ENCODE data around the gene UBE4B.

UBE4B gene

DNA sequence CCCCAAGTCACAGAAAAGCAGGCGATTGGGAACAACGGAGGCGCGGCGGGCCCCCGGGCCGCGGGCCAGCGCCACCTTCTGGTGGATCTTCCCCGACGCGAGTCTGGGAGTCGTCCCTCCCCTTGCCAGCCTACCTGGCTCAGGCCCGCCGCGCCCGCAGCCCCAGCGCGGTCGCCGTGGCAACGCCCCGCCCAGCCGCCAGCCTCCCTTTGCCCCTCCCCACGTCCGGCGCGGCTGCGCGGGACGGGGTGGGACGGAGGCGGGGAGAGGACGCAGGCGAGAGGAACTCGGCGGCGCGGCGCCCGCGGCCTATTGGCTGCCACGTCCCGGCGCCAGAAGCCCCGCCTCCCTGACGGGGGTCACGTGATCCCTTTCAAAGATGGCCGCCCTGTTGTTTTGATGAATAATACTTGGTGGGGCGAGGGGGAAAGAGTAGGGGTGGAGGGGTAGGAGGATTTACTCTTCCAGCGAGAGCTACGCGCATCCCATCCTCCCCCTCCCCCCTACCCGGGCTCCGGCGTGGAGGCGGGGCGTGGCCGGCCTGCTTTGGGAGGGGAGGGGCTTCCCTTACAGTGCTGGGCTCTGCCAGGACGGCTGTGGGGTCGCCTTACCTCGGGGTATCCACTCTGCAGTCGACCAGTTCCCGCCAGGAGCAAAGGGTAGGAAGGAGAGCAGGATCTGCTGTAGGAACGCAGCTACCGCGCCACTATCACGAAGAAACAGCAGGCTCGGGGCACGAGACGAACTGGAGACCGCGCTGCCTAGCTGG lies at the start of gene UBE4B:
UBE4B (plus strand) TSS at position 369 of the 769 bp plus-strand sequence. CDS start 713 bp downstream, outside the sequence.
- TF ChIP-seq EZH2 (IDR thresholded peaks at IDR 0.05; ENCODE audit: borderline replicate concordance, low read depth, low read length, severe bottlenecking) (no peak), CTCF (IDR thresholded peaks at IDR 0.05; ENCODE audit: borderline replicate concordance, extremely low read depth, low read length, poor library complexity, severe bottlenecking) (peak; percentile 92)
- H3K4me3 ChIP-seq (ENCODE audit: low read depth in 1 of 2, low read length in 2 of 2), result peak within 1 kb of the TSS; percentile 88 to 96
- no peaks in the 10 kb centered on the region for H4K20me1 ChIP-seq (ENCODE audit: insufficient read depth, low read length)
- H3K27me3 ChIP-seq (ENCODE audit: insufficient read depth, low read length, poor library complexity), result no peaks in the 10 kb centered on the region
- H3K36me3 ChIP-seq (ENCODE audit: insufficient read depth, low read length), result peaks cover 14% of the 10 kb centered on the region
- H2AFZ ChIP-seq (ENCODE audit: low read depth, low read length), result peak within 1 kb of the TSS; percentile 99
- DNase-seq (peak; percentile 99), ATAC-seq (ENCODE audit: insufficient read depth, low read depth) (peak; percentile 89)
- peaks cover 28% of the 10 kb centered on the region for H3K4me1 ChIP-seq (ENCODE audit: insufficient read depth, low read length)
- H3K4me2 ChIP-seq (ENCODE audit: insufficient read depth, low read length), result peak within 1 kb of the TSS; percentile 97
- peak within 1 kb of the TSS; percentile 95 for H3K27ac ChIP-seq (ENCODE audit: low read length)
- H3K79me2 ChIP-seq (ENCODE audit: insufficient read depth, low read length), result peaks cover 47% of the 10 kb centered on the region
- no peaks in the 10 kb centered on the region for H3K9me3 ChIP-seq (ENCODE audit: insufficient read depth, low read length, severe bottlenecking)
- H3K9ac ChIP-seq (ENCODE audit: low read depth, low read length), result peak within 1 kb of the TSS; percentile 82

GRCh38 chr1:9984253-9984652 lies 48.5 kb upstream of the UBE4B start:
- ATAC-seq (ENCODE audit: insufficient read depth, low read depth) (no peak), DNase-seq (no peak)
- H3K4me2 ChIP-seq (ENCODE audit: insufficient read depth, low read length), result no peak overlapping the region
- H2AFZ ChIP-seq (ENCODE audit: low read depth, low read length), result no peak overlapping the region
- no peaks in the 10 kb centered on the region for H3K79me2 ChIP-seq (ENCODE audit: insufficient read depth, low read length)
- H3K36me3 ChIP-seq (ENCODE audit: insufficient read depth, low read length), result peaks cover 7% of the 10 kb centered on the region
- H3K4me3 ChIP-seq (ENCODE audit: low read depth in 1 of 2, low read length in 2 of 2), result no peak overlapping the region
- no peak overlapping the region for H3K9ac ChIP-seq (ENCODE audit: low read depth, low read length)
- TF ChIP-seq EZH2 (IDR thresholded peaks at IDR 0.05; ENCODE audit: borderline replicate concordance, low read depth, low read length, severe bottlenecking) (no peak), CTCF (IDR thresholded peaks at IDR 0.05; ENCODE audit: borderline replicate concordance, extremely low read depth, low read length, poor library complexity, severe bottlenecking) (no peak)
- H4K20me1 ChIP-seq (ENCODE audit: insufficient read depth, low read length), result no peaks in the 10 kb centered on the region
- H3K4me1 ChIP-seq (ENCODE audit: insufficient read depth, low read length), result no peaks in the 10 kb centered on the region
- no peak overlapping the region for H3K27ac ChIP-seq (ENCODE audit: low read length)
- no peaks in the 10 kb centered on the region for H3K27me3 ChIP-seq (ENCODE audit: insufficient read depth, low read length, poor library complexity)
- no peaks in the 10 kb centered on the region for H3K9me3 ChIP-seq (ENCODE audit: insufficient read depth, low read length, severe bottlenecking)

DNA sequence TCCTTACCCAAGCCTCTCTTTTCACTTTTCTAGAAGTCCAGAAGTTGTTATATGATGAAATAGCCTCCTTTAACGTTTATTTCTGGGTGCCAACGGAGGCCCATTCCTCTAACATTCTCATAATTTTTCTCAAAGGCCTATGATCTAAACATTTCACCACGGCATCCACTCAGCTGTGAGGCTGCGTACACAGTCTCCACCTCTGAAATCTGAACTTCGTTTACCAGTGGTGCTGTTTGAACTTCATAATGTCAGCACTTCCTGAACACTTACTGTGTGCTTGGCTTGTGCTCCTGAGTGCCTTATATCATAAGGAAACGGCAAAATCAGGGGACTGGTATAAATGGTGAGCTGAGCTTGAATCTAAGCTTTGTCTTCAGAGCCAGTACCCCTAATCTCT lies 47.8 kb upstream of the UBE4B start:
- TF ChIP-seq CTCF (IDR thresholded peaks at IDR 0.05; ENCODE audit: borderline replicate concordance, extremely low read depth, low read length, poor library complexity, severe bottlenecking) (no peak), EZH2 (IDR thresholded peaks at IDR 0.05; ENCODE audit: borderline replicate concordance, low read depth, low read length, severe bottlenecking) (no peak)
- Histone ChIP-seq H3K9ac (ENCODE audit: low read depth, low read length) (no peak overlapping the region), H3K79me2 (ENCODE audit: insufficient read depth, low read length) (no peaks in the 10 kb centered on the region), H3K36me3 (ENCODE audit: insufficient read depth, low read length) (peaks cover 7% of the 10 kb centered on the region), H3K4me2 (ENCODE audit: insufficient read depth, low read length) (no peak overlapping the region), H3K4me3 (ENCODE audit: low read depth in 1 of 2, low read length in 2 of 2) (no peak overlapping the region), H3K9me3 (ENCODE audit: insufficient read depth, low read length, severe bottlenecking) (no peaks in the 10 kb centered on the region), H4K20me1 (ENCODE audit: insufficient read depth, low read length) (no peaks in the 10 kb centered on the region), H3K27me3 (ENCODE audit: insufficient read depth, low read length, poor library complexity) (no peaks in the 10 kb centered on the region), H3K27ac (ENCODE audit: low read length) (no peak overlapping the region), H2AFZ (ENCODE audit: low read depth, low read length) (no peak overlapping the region), H3K4me1 (ENCODE audit: insufficient read depth, low read length) (no peaks in the 10 kb centered on the region)
- no peak for DNase-seq
- ATAC-seq (ENCODE audit: insufficient read depth, low read depth), result no peak

Data from DND-41 (cell line).